MCF 10A (cell line): ENCODE data around the gene SORCS1. TPM values are rescaled to one million over a fixed set of nuclear protein-coding genes. Genes with fewer than 3 reads are reported as not detected.

Experiments
- BruUV-seq: library from RNA; stranded (reverse); fragments of 400-500 nt; replicated peaks from 2 replicates; lab custom pipeline; 2021; lab: Mats Ljungman, UMichigan
- CTCF ChIA-PET: fragments of 300-600 bp; sonication (Branson Sonifier 250); formaldehyde crosslinking; extraction: SDS; loops from one replicate; lab custom pipeline; 2021; ENCODE audit warnings: antibody characterized with exemption, inconsistent platforms; lab: Yijun Ruan, JAX
- POLR2A ChIA-PET: fragments of 300-600, 350-650 bp; sonication (Branson Sonifier 250); formaldehyde crosslinking; extraction: SDS; loops from one replicate; lab custom pipeline; 2020; ENCODE audit warnings: antibody characterized with exemption, inconsistent platforms; lab: Yijun Ruan, JAX
- DNase-seq: peaks from one replicate; pipeline ENCODE4 v3.0.0-alpha.2; 2018; ENCODE audit not compliant: unreplicated experiment
- H3K27ac Mint-ChIP-seq: one replicate; pipeline ENCODE4 v1.8.0; 2022; ENCODE audit warnings: mild to moderate bottlenecking, low read depth, mixed read lengths; ENCODE audit not compliant: unreplicated experiment
- H3K27me3 Mint-ChIP-seq: one replicate; pipeline ENCODE4 v1.8.0; 2022; ENCODE audit warnings: mixed read lengths; ENCODE audit not compliant: insufficient read depth, unreplicated experiment
- H3K36me3 Mint-ChIP-seq: one replicate; pipeline ENCODE4 v1.8.0; 2022; ENCODE audit warnings: mild to moderate bottlenecking, moderate library complexity, mixed read lengths; ENCODE audit not compliant: insufficient read depth, unreplicated experiment
- H3K4me1 Mint-ChIP-seq: one replicate; pipeline ENCODE4 v1.8.0; 2022; ENCODE audit warnings: mixed read lengths; ENCODE audit not compliant: insufficient read depth, unreplicated experiment
- H3K4me3 Mint-ChIP-seq: one replicate; pipeline ENCODE4 v1.8.0; 2022; ENCODE audit warnings: mild to moderate bottlenecking, moderate library complexity, mixed read lengths; ENCODE audit not compliant: unreplicated experiment
- H3K9me3 Mint-ChIP-seq: one replicate; pipeline ENCODE4 v1.8.0; 2022; ENCODE audit warnings: mixed read lengths; ENCODE audit not compliant: unreplicated experiment
- CTCF ChIP-seq: fragments of 200-600 bp; IDR thresholded peaks from one replicate; pipeline ENCODE4 v1.8.0; 2022; ENCODE audit warnings: antibody characterized with exemption, mild to moderate bottlenecking; ENCODE audit not compliant: unreplicated experiment
- intact Hi-C: fragments of 100-400 bp; cut with micrococcal nuclease; formaldehyde crosslinking; loops from 2 replicates; pipeline ENCODE4 v1.14.1; 2022
- total RNA-seq: library from RNA; stranded (reverse); gene quantifications from 2 replicates; pipeline ENCODE4 v1.2.3, GENCODE V29; 2022

The SORCS1 gene
- total RNA-seq, 1 experiment from 2014 or later, result 0.54 TPM

GRCh38 chr10:106535304-106535953, 629.1 kb downstream of the SORCS1 start:
- DNase-seq, result peak; percentile 14
- Mint-ChIP-seq H3K4me3 (no peak overlapping the region), H3K4me1 (peaks cover 2% of the 10 kb centered on the region), H3K27me3 (no peaks in the 10 kb centered on the region), H3K27ac (no peak overlapping the region), H3K36me3 (no peaks in the 10 kb centered on the region), H3K9me3 (no peaks in the 10 kb centered on the region)
- POLR2A ChIA-PET, result interaction anchor here (0.6 to 0.7 kb wide), 2 partner anchors 53 to 544 kb away, joined by 3 to 5 read pairs; no protein-coding TSS in a partner anchor
- CTCF ChIA-PET, result interaction anchor here (0.9 to 1.3 kb wide), 2 partner anchors 26 to 36 kb away, joined by 3 to 4 read pairs; no protein-coding TSS in a partner anchor
- no peak for TF ChIP-seq CTCF
- intact Hi-C loops, result no loop called here
- BruUV-seq, result no TSS peak

GRCh38 chr10:106534441-106534840, 630.1 kb downstream of the SORCS1 start:
- POLR2A ChIA-PET, result no interaction called here
- intact Hi-C loops, result no loop called here
- H3K4me1 Mint-ChIP-seq, result no peaks in the 10 kb centered on the region
- no peak overlapping the region for H3K4me3 Mint-ChIP-seq
- DNase-seq, result no peak
- no peak for TF ChIP-seq CTCF
- no peaks in the 10 kb centered on the region for H3K27me3 Mint-ChIP-seq
- H3K36me3 Mint-ChIP-seq, result no peaks in the 10 kb centered on the region
- no peaks in the 10 kb centered on the region for H3K9me3 Mint-ChIP-seq
- BruUV-seq, result no TSS peak
- CTCF ChIA-PET, result interaction anchor here (0.6 to 0.9 kb wide), 4 partner anchors 27 to 136 kb away, joined by 3 read pairs; no protein-coding TSS in a partner anchor
- no peak overlapping the region for H3K27ac Mint-ChIP-seq

- BruUV-seq, result no TSS peak
- Mint-ChIP-seq H3K36me3 (no peaks in the 10 kb centered on the region), H3K27me3 (no peaks in the 10 kb centered on the region), H3K9me3 (no peaks in the 10 kb centered on the region), H3K27ac (no peak overlapping the region), H3K4me1 (no peaks in the 10 kb centered on the region), H3K4me3 (no peak overlapping the region)
- no peak for TF ChIP-seq CTCF
- DNase-seq, result no peak
- intact Hi-C loops, result no loop called here
- CTCF ChIA-PET, result no interaction called here
- POLR2A ChIA-PET, result no interaction called here
Observed at GRCh38 chr10:106528702-106529101, 635.8 kb downstream of the SORCS1 start.

- Mint-ChIP-seq H3K36me3 (no peaks in the 10 kb centered on the region), H3K27ac (no peak overlapping the region), H3K27me3 (no peaks in the 10 kb centered on the region), H3K4me1 (no peaks in the 10 kb centered on the region), H3K4me3 (no peak overlapping the region), H3K9me3 (no peaks in the 10 kb centered on the region)
- ChIA-PET CTCF (no interaction called here), POLR2A (no interaction called here)
- no peak for TF ChIP-seq CTCF
- DNase-seq, result no peak
- intact Hi-C loops, result no loop called here
- no TSS peak for BruUV-seq
Observed at GRCh38 chr10:106525835-106526234, 638.7 kb downstream of the SORCS1 start.
